Body of pancreas (tissue), 4 donors: Measurements from ENCODE around the gene KLK10.

ENCODE experiments used
- CTCF ChIP-seq, 7 experiments: fragments of 450-650 bp in 4 of 7; fragments of 200-600 bp in 3 of 7; sonication (generic) in 3 of 7; IDR thresholded peaks; one replicate each; pipeline ENCODE4 v1.5.1; 2016 to 2019; ENCODE audit warnings: antibody characterized with exemption in 7 of 7
- POLR2A ChIP-seq, 3 donors: fragments of 450-650 bp; IDR thresholded peaks; one replicate each; pipeline ENCODE4 v1.6.1; 2016; ENCODE audit warnings: antibody characterized with exemption in 3 of 3, mild to moderate bottlenecking in 2 of 3

GRCh38 chr19:50998061-50998460 lies 21.4 kb downstream of the KLK10 start:
- no peak for TF ChIP-seq CTCF (IDR thresholded peaks at IDR 0.05)
- no peak for TF ChIP-seq POLR2A (IDR thresholded peaks at IDR 0.05)
